Suppressor macrophage treated with lipopolysaccharide for 4 hours (primary cell): ENCODE measurements around the gene ADAMTS17.
"Not testable (repeated sequence)": the region's sequence is repeated elsewhere in the genome, so short reads cannot be mapped to it uniquely, and the experiment has no call there.

ENCODE experiments used
- DNase-seq: peaks from one replicate; pipeline ENCODE4 v3.0.0-alpha.2; 2020

ADAMTS17 gene

GRCh38 chr15:99961011-99961441 lies 380.7 kb downstream of the ADAMTS17 start:
- DNase-seq = no peak

- no peak for DNase-seq
Observed at GRCh38 chr15:99959326-99959725, 382.4 kb downstream of the ADAMTS17 start.

- DNase-seq = no peak
Observed at GRCh38 chr15:99958426-99959097, 383.2 kb downstream of the ADAMTS17 start.

- no peak for DNase-seq
Observed at GRCh38 chr15:99957642-99958013, 384.1 kb downstream of the ADAMTS17 start.

GRCh38 chr15:99956820-99957641 lies 384.7 kb downstream of the ADAMTS17 start:
- no peak for DNase-seq

- DNase-seq = no peak
Observed at GRCh38 chr15:99956022-99956775, 385.6 kb downstream of the ADAMTS17 start.

- DNase-seq = no peak
Observed at GRCh38 chr15:99955532-99955931, 386.2 kb downstream of the ADAMTS17 start.

- DNase-seq = no peak
Observed at GRCh38 chr15:99955181-99955525, 386.6 kb downstream of the ADAMTS17 start.

- no peak for DNase-seq
Observed at GRCh38 chr15:99954361-99955180, 387.2 kb downstream of the ADAMTS17 start.

- no peak for DNase-seq
Observed at GRCh38 chr15:99953886-99954285, 387.9 kb downstream of the ADAMTS17 start.

- DNase-seq = no peak
Observed at GRCh38 chr15:99951511-99951910, 390.3 kb downstream of the ADAMTS17 start.

- DNase-seq = no peak
Observed at GRCh38 chr15:99944131-99944530, 397.6 kb downstream of the ADAMTS17 start.

GRCh38 chr15:99943466-99943865 lies 398.3 kb downstream of the ADAMTS17 start:
- no peak for DNase-seq

GRCh38 chr15:99932676-99933402 lies 408.9 kb downstream of the ADAMTS17 start:
- no peak for DNase-seq

GRCh38 chr15:99931703-99932603 lies 409.8 kb downstream of the ADAMTS17 start:
- DNase-seq = no peak

GRCh38 chr15:99930696-99931095 lies 411.1 kb downstream of the ADAMTS17 start:
- no peak for DNase-seq

GRCh38 chr15:99929266-99929665 lies 412.5 kb downstream of the ADAMTS17 start:
- DNase-seq = no peak

GRCh38 chr15:99928429-99928981 lies 413.3 kb downstream of the ADAMTS17 start:
- DNase-seq = peak; percentile 79

GRCh38 chr15:99926532-99926931 lies 415.2 kb downstream of the ADAMTS17 start:
- not testable (repeated sequence) for DNase-seq

GRCh38 chr15:99925661-99926461 lies 415.9 kb downstream of the ADAMTS17 start:
- DNase-seq = peak; percentile 8
